PC-3 (cell line): ENCODE results near the gene SMIM12. TPM values are rescaled to one million over a fixed set of nuclear protein-coding genes. Genes with fewer than 3 reads are reported as not detected.
"Not testable (repeated sequence)": the region's sequence is repeated elsewhere in the genome, so short reads cannot be mapped to it uniquely, and the experiment has no call there.

ENCODE experiments used
- ATAC-seq: fragments of 200-7000 bp; cut with Tn5 transposase; 2 replicates; pipeline ENCODE4 v1.9.1; 2020; ENCODE audit warnings: mild to moderate bottlenecking, moderate library complexity
- BruUV-seq: library from RNA; stranded (reverse); fragments of 400-500 nt; replicated peaks from 2 replicates; lab custom pipeline; 2021; lab: Mats Ljungman, UMichigan
- CTCF ChIA-PET: fragments of 300-600 bp; sonication (Branson Sonifier 250); formaldehyde crosslinking; loops from one replicate; lab custom pipeline; 2022; ENCODE audit warnings: antibody characterized with exemption; lab: Charles Lee
- POLR2A ChIA-PET: fragments of 300-600 bp; sonication (Branson Sonifier 250); formaldehyde crosslinking; loops from one replicate; lab custom pipeline; 2022; ENCODE audit warnings: antibody characterized with exemption; ENCODE audit not compliant: unreplicated experiment; lab: Charles Lee
- DNase-seq: peaks from one replicate; pipeline ENCODE4 v3.0.0-alpha.2; 2015
- H2AFZ ChIP-seq: fragments of 300-600 bp; sonication (generic); 2 replicates; pipeline ENCODE4 v1.6.0; 2016; ENCODE audit warnings: antibody characterized with exemption, low read length
- H3F3A ChIP-seq: fragments of 300-600 bp; sonication (generic); one replicate; pipeline ENCODE4 v1.6.0; 2017; ENCODE audit warnings: antibody characterized with exemption, low read length, control low read depth, mild to moderate bottlenecking; ENCODE audit not compliant: unreplicated experiment
- H3K27ac ChIP-seq: fragments of 300-600 bp; sonication (generic); 2 replicates; pipeline ENCODE4 v1.5.1; 2016; ENCODE audit warnings: mild to moderate bottlenecking, low read length
- H3K27me3 ChIP-seq: fragments of 300-600 bp; sonication (generic); 2 replicates; pipeline ENCODE4 v1.6.1; 2016; ENCODE audit warnings: low read length, mixed read lengths
- H3K36me3 ChIP-seq: fragments of 300-600 bp; sonication (generic); 2 replicates; pipeline ENCODE4 v1.6.1; 2016; ENCODE audit warnings: low read depth, mixed run types, low read length, mixed read lengths
- H3K4me1 ChIP-seq: fragments of 300-600 bp; sonication (generic); 2 replicates; pipeline ENCODE4 v1.5.1; 2016; ENCODE audit warnings: low read length; ENCODE audit not compliant: insufficient read depth
- H3K4me2 ChIP-seq: fragments of 300-600 bp; sonication (generic); 2 replicates; pipeline ENCODE4 v1.6.0; 2016; ENCODE audit warnings: low read length
- H3K4me3 ChIP-seq: fragments of 300-600 bp; sonication (generic); 2 replicates; pipeline ENCODE4 v1.5.1; 2016; ENCODE audit warnings: mild to moderate bottlenecking, low read length, mixed read lengths
- H3K79me2 ChIP-seq: fragments of 300-600 bp; sonication (generic); 2 replicates; pipeline ENCODE4 v1.6.1; 2017; ENCODE audit warnings: low read length, mixed read lengths
- H3K9ac ChIP-seq: fragments of 300-600 bp; sonication (generic); 2 replicates; pipeline ENCODE4 v1.6.0; 2016; ENCODE audit warnings: mild to moderate bottlenecking, low read length
- H3K9me2 ChIP-seq: fragments of 300-600 bp; sonication (generic); replicated peaks from 2 replicates; pipeline ENCODE4 v1.6.1; 2016; ENCODE audit warnings: mixed run types, low read length, mixed read lengths
- H3K9me3 ChIP-seq: fragments of 300-600 bp; sonication (generic); 2 replicates; pipeline ENCODE4 v1.6.1; 2016; ENCODE audit warnings: low read length, mixed read lengths
- H4K20me1 ChIP-seq: fragments of 300-600 bp; sonication (generic); 2 replicates; pipeline ENCODE4 v1.6.1; 2016; ENCODE audit warnings: low read length, mixed read lengths
- CTCF ChIP-seq: fragments of 300-600 bp; sonication (generic); conservative IDR thresholded peaks from 2 replicates; pipeline ENCODE4 v1.5.1; 2017; ENCODE audit warnings: antibody characterized with exemption, low read depth, mild to moderate bottlenecking, low read length
- EZH2 ChIP-seq: fragments of 300-600 bp; sonication (generic); IDR thresholded peaks from one replicate; pipeline ENCODE4 v1.6.1; 2017; ENCODE audit warnings: antibody characterized with exemption, mild to moderate bottlenecking, low read length; ENCODE audit not compliant: unreplicated experiment
- EZH2phosphoT487 ChIP-seq: fragments of 300-600 bp; sonication (generic); IDR thresholded peaks from 2 replicates; pipeline ENCODE4 v1.6.1; 2018; ENCODE audit warnings: mild to moderate bottlenecking, antibody characterized with exemption, low read length, borderline replicate concordance
- intact Hi-C: fragments of 100-400 bp; cut with micrococcal nuclease; formaldehyde crosslinking; loops from 2 replicates; pipeline ENCODE4 v1.9.0; 2023
- total RNA-seq: library from RNA; depleted of rRNA; stranded (reverse); fragments of >200 nt; gene quantifications from 2 replicates; pipeline ENCODE4 v1.2.3, GENCODE V29; 2014

The SMIM12 gene
- total RNA-seq, 1 experiment from 2014 or later = 47.2 TPM

GRCh38 chr1:34822202-34822601, 37.3 kb downstream of the SMIM12 start:
- BruUV-seq = no TSS peak
- ChIA-PET CTCF (no interaction called here), POLR2A (no interaction called here)

GRCh38 chr1:34818862-34819261, 40.7 kb downstream of the SMIM12 start:
- H3K4me2 ChIP-seq, H3K27me3 ChIP-seq, H3K9ac ChIP-seq, H3K27ac ChIP-seq, ATAC-seq, H4K20me1 ChIP-seq, H3K9me2 ChIP-seq, DNase-seq, H3K36me3 ChIP-seq, H3K79me2 ChIP-seq, intact Hi-C loops, H3K4me1 ChIP-seq, POLR2A ChIA-PET, CTCF ChIA-PET, H3K4me3 ChIP-seq, H3F3A ChIP-seq, BruUV-seq, H3K9me3 ChIP-seq, H2AFZ ChIP-seq: not testable (repeated sequence)

More at GRCh38 chr1:34822202-34822601, 37.3 kb downstream of the SMIM12 start:
- no peak overlapping the region for H3K9ac ChIP-seq
- intact Hi-C loops = no loop called here
- no peak overlapping the region for H3K27ac ChIP-seq
- H3K4me1 ChIP-seq = no peaks in the 10 kb centered on the region
- H3F3A ChIP-seq = no peaks in the 10 kb centered on the region
- no peaks in the 10 kb centered on the region for H3K9me2 ChIP-seq
- H3K4me3 ChIP-seq = no peak overlapping the region
- no peaks in the 10 kb centered on the region for H4K20me1 ChIP-seq
- H3K36me3 ChIP-seq = no peaks in the 10 kb centered on the region
- H3K27me3 ChIP-seq = no peaks in the 10 kb centered on the region
- no peak overlapping the region for H2AFZ ChIP-seq
- no peaks in the 10 kb centered on the region for H3K79me2 ChIP-seq
- H3K4me2 ChIP-seq = no peak overlapping the region
- ATAC-seq = no peak
- TF ChIP-seq EZH2phosphoT487 = no peak
- no peaks in the 10 kb centered on the region for H3K9me3 ChIP-seq
- DNase-seq = no peak

- Histone ChIP-seq H3K4me1 (no peaks in the 10 kb centered on the region), H3K79me2 (no peaks in the 10 kb centered on the region), H3K36me3 (no peaks in the 10 kb centered on the region), H2AFZ (no peak overlapping the region), H3K9me3 (no peaks in the 10 kb centered on the region), H3K9me2 (no peaks in the 10 kb centered on the region), H3F3A (no peaks in the 10 kb centered on the region), H3K4me2 (no peak overlapping the region), H3K4me3 (no peak overlapping the region), H4K20me1 (no peaks in the 10 kb centered on the region), H3K27ac (no peak overlapping the region), H3K27me3 (no peaks in the 10 kb centered on the region), H3K9ac (no peak overlapping the region)
- no peak for ATAC-seq
- ChIA-PET CTCF (no interaction called here), POLR2A (interaction anchor here (0.7 kb wide), 1 partner anchor 586 kb away, joined by 6 read pairs; no protein-coding TSS in a partner anchor)
- no TSS peak for BruUV-seq
- TF ChIP-seq CTCF = no peak
- TF ChIP-seq EZH2phosphoT487 = no peak
- no peak for TF ChIP-seq EZH2
- intact Hi-C loops = no loop called here
- DNase-seq = no peak
Measured at GRCh38 chr1:34816778-34817177, 42.8 kb downstream of the SMIM12 start.

- POLR2A ChIA-PET = interaction anchor here (0.7 kb wide), 1 partner anchor 586 kb away, joined by 6 read pairs; no protein-coding TSS in a partner anchor
- Histone ChIP-seq H3K9ac (no peak overlapping the region), H3K4me2 (no peak overlapping the region), H3K4me3 (no peak overlapping the region), H3K27ac (no peak overlapping the region), H3K9me2 (no peaks in the 10 kb centered on the region), H3K4me1 (no peaks in the 10 kb centered on the region), H3K79me2 (no peaks in the 10 kb centered on the region), H3K36me3 (no peaks in the 10 kb centered on the region), H3K9me3 (no peaks in the 10 kb centered on the region), H3K27me3 (no peaks in the 10 kb centered on the region), H3F3A (no peaks in the 10 kb centered on the region), H2AFZ (no peak overlapping the region), H4K20me1 (no peaks in the 10 kb centered on the region)
- intact Hi-C loops = no loop called here
- no peak for ATAC-seq
- no peak for DNase-seq
- BruUV-seq = no TSS peak
- TF ChIP-seq CTCF = no peak
- no peak for TF ChIP-seq EZH2
- TF ChIP-seq EZH2phosphoT487 = no peak
- CTCF ChIA-PET = interaction anchor here (0.5 kb wide), 1 partner anchor 25 kb away, joined by 3 read pairs; no protein-coding TSS in a partner anchor
Measured at GRCh38 chr1:34816332-34816731, 43.2 kb downstream of the SMIM12 start.

- POLR2A ChIA-PET, H3F3A ChIP-seq, H3K79me2 ChIP-seq, ATAC-seq, H4K20me1 ChIP-seq, DNase-seq, CTCF ChIA-PET, H3K27me3 ChIP-seq, BruUV-seq, H3K9ac ChIP-seq, H3K36me3 ChIP-seq, H3K9me3 ChIP-seq, H3K9me2 ChIP-seq, H3K27ac ChIP-seq, H3K4me2 ChIP-seq, H3K4me1 ChIP-seq, H3K4me3 ChIP-seq, H2AFZ ChIP-seq, intact Hi-C loops: not testable (repeated sequence)
Measured at GRCh38 chr1:34810781-34811180, 48.8 kb downstream of the SMIM12 start.
